SKM-1 treated with dmso at 0.1 percent for 144 hours (cell line): ENCODE data around the gene SDCBP2.
A peak's percentile ranks its signal among the peaks of the same experiment; 100 is the strongest.

ENCODE experiments used
- DNase-seq: peaks from one replicate; lab custom pipeline; 2025; ENCODE audit not compliant: unreplicated experiment; lab: John Stamatoyannopoulos, UW

SDCBP2 gene

GRCh38 chr20:1328680-1329330 lies at the start of gene SDCBP2:
Gene SDCBP2, minus strand, starts transcription at chr20:1329139. Its CDS starts 8,723 bp downstream, at chr20:1320416.
- no peak for DNase-seq

GRCh38 chr20:1378735-1379125 lies 49.8 kb upstream of the SDCBP2 start:
- no peak for DNase-seq

GRCh38 chr20:1377984-1378734 lies 49.2 kb upstream of the SDCBP2 start:
- no peak for DNase-seq

- DNase-seq = no peak
Measured at GRCh38 chr20:1377341-1377871, 48.5 kb upstream of the SDCBP2 start.

- DNase-seq = peak; percentile 67
Measured at GRCh38 chr20:1376408-1377270, 47.7 kb upstream of the SDCBP2 start.

- peak; percentile 19 for DNase-seq
Measured at GRCh38 chr20:1376007-1376406, 47.1 kb upstream of the SDCBP2 start.

GRCh38 chr20:1375515-1375914 lies 46.6 kb upstream of the SDCBP2 start:
- peak; percentile 20 for DNase-seq

GRCh38 chr20:1374246-1374645 lies 45.3 kb upstream of the SDCBP2 start:
- DNase-seq = no peak

GRCh38 chr20:1373614-1374013 lies 44.7 kb upstream of the SDCBP2 start:
- DNase-seq = no peak

GRCh38 chr20:1373036-1373435 lies 44.1 kb upstream of the SDCBP2 start:
- no peak for DNase-seq

- DNase-seq = no peak
Measured at GRCh38 chr20:1371830-1372539, 43.0 kb upstream of the SDCBP2 start.

GRCh38 chr20:1371202-1371782 lies 42.4 kb upstream of the SDCBP2 start:
- no peak for DNase-seq

- no peak for DNase-seq
Measured at GRCh38 chr20:1370548-1371110, 41.7 kb upstream of the SDCBP2 start.

- DNase-seq = no peak
Measured at GRCh38 chr20:1369970-1370369, 41.0 kb upstream of the SDCBP2 start.

- DNase-seq = no peak
Measured at GRCh38 chr20:1368448-1369199, 39.7 kb upstream of the SDCBP2 start.

- no peak for DNase-seq
Measured at GRCh38 chr20:1367479-1367878, 38.5 kb upstream of the SDCBP2 start.

- no peak for DNase-seq
Measured at GRCh38 chr20:1364106-1364505, 35.2 kb upstream of the SDCBP2 start.

GRCh38 chr20:1363522-1363921 lies 34.6 kb upstream of the SDCBP2 start:
- no peak for DNase-seq

GRCh38 chr20:1362484-1362883 lies 33.5 kb upstream of the SDCBP2 start:
- no peak for DNase-seq
